HEK293 (cell line): Measurements from ENCODE around the gene PSMD3.

Experiments used
- CTCF ChIA-PET: fragments of 350-600 bp; formaldehyde crosslinking; extraction: SDS; loops from one replicate; lab custom pipeline; 2021; ENCODE audit warnings: antibody characterized with exemption; lab: Yijun Ruan, JAX
- POLR2A ChIA-PET: fragments of 300-600 bp; formaldehyde crosslinking; extraction: SDS; loops from one replicate; lab custom pipeline; 2020; ENCODE audit warnings: antibody characterized with exemption, inconsistent platforms; lab: Yijun Ruan, JAX
- H3K27ac ChIP-seq: fragments of 200-500 bp; sonication (Bioruptor generic); 2 replicates; pipeline ENCODE4 v1.5.1; 2014; ENCODE audit warnings: low read depth, low read length, control low read depth, inconsistent platforms; ENCODE audit errors: extremely low read depth
- H3K36me3 ChIP-seq, 2 experiments: fragments of 200-500 bp in 1 of 2; sonication (Bioruptor generic) in 1 of 2; 1 replicate in 1 of 2; 2 replicates in 1 of 2; pipeline ENCODE4 v1.5.1; 2014 to 2017; ENCODE audit warnings: inconsistent platforms in 2 of 2, low read length in 2 of 2; ENCODE audit not compliant: control insufficient read depth in 2 of 2, insufficient read depth in 1 of 2
- H3K4me1 ChIP-seq: fragments of 200-500 bp; sonication (Bioruptor generic); 2 replicates; pipeline ENCODE4 v1.5.1; 2014; ENCODE audit warnings: mild to moderate bottlenecking, low read length, inconsistent platforms; ENCODE audit not compliant: control insufficient read depth, insufficient read depth
- H3K4me3 ChIP-seq: 2 replicates; pipeline ENCODE4 v1.5.1; 2011; ENCODE audit warnings: low read depth, mild to moderate bottlenecking, control low read depth, low read length, moderate library complexity
- H3K9me3 ChIP-seq: fragments of 200-500 bp; sonication (Bioruptor generic); 2 replicates; pipeline ENCODE4 v1.5.1; 2014; ENCODE audit warnings: low read depth, low read length, inconsistent platforms; ENCODE audit not compliant: control insufficient read depth, insufficient read depth
- EGR2 ChIP-seq: fragments of 450-650 bp; formaldehyde crosslinking; IDR thresholded peaks from 2 replicates; pipeline ENCODE4 v1.5.1; 2016; ENCODE audit warnings: low read depth, missing biosample characterization, missing genetic modification characterization
- MYNN ChIP-seq: fragments of 450-650 bp; formaldehyde crosslinking; IDR thresholded peaks from 2 replicates; pipeline ENCODE4 v1.5.1; 2016; ENCODE audit warnings: missing biosample characterization, missing genetic modification characterization, borderline replicate concordance
- SP2 ChIP-seq: fragments of 450-650 bp; formaldehyde crosslinking; IDR thresholded peaks from 2 replicates; pipeline ENCODE4 v1.5.1; 2016; ENCODE audit warnings: missing biosample characterization, missing genetic modification characterization
- YY2 ChIP-seq: fragments of 450-650 bp; formaldehyde crosslinking; IDR thresholded peaks from 2 replicates; pipeline ENCODE4 v1.5.1; 2016; ENCODE audit warnings: missing biosample characterization, missing genetic modification characterization
- ZFHX2 ChIP-seq: fragments of 450-650 bp; formaldehyde crosslinking; conservative IDR thresholded peaks from 2 replicates; pipeline ENCODE4 v1.5.1; 2016; ENCODE audit warnings: missing biosample characterization, missing genetic modification characterization
- ZFP3 ChIP-seq: fragments of 450-650 bp; formaldehyde crosslinking; IDR thresholded peaks from 2 replicates; pipeline ENCODE4 v1.5.1; 2016; ENCODE audit warnings: low read depth, missing biosample characterization, missing genetic modification characterization
- ZFP37 ChIP-seq: fragments of 450-650 bp; formaldehyde crosslinking; IDR thresholded peaks from 2 replicates; pipeline ENCODE4 v1.5.1; 2016; ENCODE audit warnings: missing biosample characterization, missing genetic modification characterization
- ZNF155 ChIP-seq: fragments of 450-650 bp; formaldehyde crosslinking; IDR thresholded peaks from 2 replicates; pipeline ENCODE4 v1.5.1; 2016; ENCODE audit warnings: missing biosample characterization, missing genetic modification characterization
- ZNF223 ChIP-seq: fragments of 450-650 bp; formaldehyde crosslinking; IDR thresholded peaks from 2 replicates; pipeline ENCODE4 v1.5.1; 2016; ENCODE audit warnings: missing biosample characterization, missing genetic modification characterization
- ZNF362 ChIP-seq: fragments of 450-650 bp; formaldehyde crosslinking; IDR thresholded peaks from 2 replicates; pipeline ENCODE4 v1.5.1; 2016; ENCODE audit warnings: missing biosample characterization, missing genetic modification characterization
- ZNF544 ChIP-seq: fragments of 450-650 bp; formaldehyde crosslinking; IDR thresholded peaks from 2 replicates; pipeline ENCODE4 v1.5.0; 2017; ENCODE audit warnings: missing biosample characterization, missing genetic modification characterization
- ZNF624 ChIP-seq: fragments of 450-650 bp; formaldehyde crosslinking; IDR thresholded peaks from 2 replicates; pipeline ENCODE4 v1.5.1; 2017; ENCODE audit warnings: missing biosample characterization, missing genetic modification characterization
- ZNF639 ChIP-seq: fragments of 450-650 bp; formaldehyde crosslinking; IDR thresholded peaks from 2 replicates; pipeline ENCODE4 v1.5.1; 2016; ENCODE audit warnings: missing biosample characterization, missing genetic modification characterization
- ZNF837 ChIP-seq: fragments of 450-650 bp; formaldehyde crosslinking; IDR thresholded peaks from 2 replicates; pipeline ENCODE4 v1.5.1; 2016; ENCODE audit warnings: missing biosample characterization, missing genetic modification characterization
- ZSCAN30 ChIP-seq: fragments of 450-650 bp; IDR thresholded peaks from 2 replicates; pipeline ENCODE4 v1.5.1; 2018; ENCODE audit warnings: missing biosample characterization, mild to moderate bottlenecking, missing genetic modification characterization, moderate library complexity
- ZSCAN4 ChIP-seq: fragments of 450-650 bp; formaldehyde crosslinking; IDR thresholded peaks from 2 replicates; pipeline ENCODE4 v1.5.1; 2017; ENCODE audit warnings: missing biosample characterization, missing genetic modification characterization
- TF ChIP-seq, protein P1 (sequence below): fragments of 450-650 bp; formaldehyde crosslinking; IDR thresholded peaks from 2 replicates; pipeline ENCODE4 v1.5.1; 2016; ENCODE audit warnings: missing biosample characterization, missing genetic modification characterization
- TF ChIP-seq, protein P2 (sequence below): fragments of 450-650 bp; formaldehyde crosslinking; IDR thresholded peaks from 2 replicates; pipeline ENCODE4; 2016; ENCODE audit warnings: missing biosample characterization, missing genetic modification characterization
- TF ChIP-seq, protein P3 (sequence below): fragments of 450-650 bp; formaldehyde crosslinking; IDR thresholded peaks from 2 replicates; pipeline ENCODE4 v1.5.1; 2016; ENCODE audit warnings: missing biosample characterization, missing genetic modification characterization, low read depth

PSMD3 gene

DNA sequence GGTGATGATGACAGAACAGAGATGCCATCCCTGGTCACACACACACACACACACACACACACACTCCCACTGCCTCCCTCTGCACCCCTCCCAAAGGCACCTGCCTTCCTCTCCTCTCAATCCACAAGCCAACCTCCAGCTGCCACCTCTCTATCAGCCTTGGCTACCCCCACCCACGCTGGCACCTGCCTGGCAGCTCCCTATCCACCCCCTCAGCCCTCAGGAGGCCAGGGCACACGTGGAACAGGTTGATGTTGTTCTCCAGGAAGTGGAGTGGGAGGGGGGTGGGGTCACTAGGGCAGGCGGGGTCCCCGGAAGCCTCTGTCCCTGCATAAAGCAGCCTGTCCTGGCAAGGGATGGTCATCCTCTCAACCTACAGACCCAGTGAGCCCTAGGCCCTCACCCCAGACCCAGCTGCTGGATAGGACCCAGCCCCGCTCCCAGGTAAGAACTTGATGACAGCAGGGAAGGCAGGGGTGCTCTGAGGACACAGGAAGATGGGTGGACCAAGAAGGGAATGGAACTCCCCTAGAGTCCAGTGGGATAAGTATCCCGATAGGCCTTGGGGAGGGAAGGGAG lies 17.9 kb upstream of the PSMD3 start, which contains the start of gene GSDMA (continued):
- TF ChIP-seq, protein P1, sequence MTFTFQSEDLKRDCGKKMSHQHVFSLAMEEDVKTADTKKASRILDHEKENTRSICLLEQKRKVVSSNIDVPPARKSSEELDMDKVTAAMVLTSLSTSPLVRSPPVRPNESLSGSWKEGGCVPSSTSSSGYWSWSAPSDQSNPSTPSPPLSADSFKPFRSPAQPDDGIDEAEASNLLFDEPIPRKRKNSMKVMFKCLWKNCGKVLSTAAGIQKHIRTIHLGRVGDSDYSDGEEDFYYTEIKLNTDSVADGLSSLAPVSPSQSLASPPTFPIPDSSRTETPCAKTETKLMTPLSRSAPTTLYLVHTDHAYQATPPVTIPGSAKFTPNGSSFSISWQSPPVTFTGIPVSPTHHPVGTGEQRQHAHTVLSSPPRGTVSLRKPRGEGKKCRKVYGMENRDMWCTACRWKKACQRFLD (tag by site-specific recombination): no peak
- TF ChIP-seq ZNF544 (no peak), ZNF837 (tag by site-specific recombination) (no peak), SP2 (no peak), ZNF223 (tag by site-specific recombination) (no peak), EGR2 (tag by site-specific recombination) (peak; percentile 96), ZFHX2 (peak; percentile 89)
- TF ChIP-seq, protein P2, sequence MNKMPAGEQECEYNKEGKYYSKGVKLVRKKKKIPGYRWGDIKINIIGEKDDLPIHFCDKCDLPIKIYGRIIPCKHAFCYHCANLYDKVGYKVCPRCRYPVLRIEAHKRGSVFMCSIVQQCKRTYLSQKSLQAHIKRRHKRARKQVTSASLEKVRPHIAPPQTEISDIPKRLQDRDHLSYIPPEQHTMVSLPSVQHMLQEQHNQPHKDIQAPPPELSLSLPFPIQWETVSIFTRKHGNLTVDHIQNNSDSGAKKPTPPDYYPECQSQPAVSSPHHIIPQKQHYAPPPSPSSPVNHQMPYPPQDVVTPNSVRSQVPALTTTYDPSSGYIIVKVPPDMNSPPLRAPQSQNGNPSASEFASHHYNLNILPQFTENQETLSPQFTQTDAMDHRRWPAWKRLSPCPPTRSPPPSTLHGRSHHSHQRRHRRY (tag by site-specific recombination): no peak

- H3K36me3 ChIP-seq: no peaks in the 10 kb centered on the region
- CTCF ChIA-PET: interaction anchor here (1.0 kb wide), 1 partner anchor 51 kb away, joined by 3 read pairs; the partner anchor contains the start of gene CSF3
- peaks cover 2% of the 10 kb centered on the region for H3K4me1 ChIP-seq
- POLR2A ChIA-PET: no interaction called here
- no peaks in the 10 kb centered on the region for H3K9me3 ChIP-seq
- TF ChIP-seq SP2 (no peak), ZNF837 (tag by site-specific recombination) (no peak), ZSCAN30 (no peak), ZFP3 (tag by site-specific recombination) (no peak), ZNF639 (no peak), ZNF155 (no peak), MYNN (no peak), ZNF362 (no peak), ZSCAN4 (tag by site-specific recombination) (no peak), ZFP37 (tag by site-specific recombination) (no peak), ZNF624 (tag by site-specific recombination) (no peak), YY2 (tag by site-specific recombination) (no peak)
- TF ChIP-seq, protein P3, sequence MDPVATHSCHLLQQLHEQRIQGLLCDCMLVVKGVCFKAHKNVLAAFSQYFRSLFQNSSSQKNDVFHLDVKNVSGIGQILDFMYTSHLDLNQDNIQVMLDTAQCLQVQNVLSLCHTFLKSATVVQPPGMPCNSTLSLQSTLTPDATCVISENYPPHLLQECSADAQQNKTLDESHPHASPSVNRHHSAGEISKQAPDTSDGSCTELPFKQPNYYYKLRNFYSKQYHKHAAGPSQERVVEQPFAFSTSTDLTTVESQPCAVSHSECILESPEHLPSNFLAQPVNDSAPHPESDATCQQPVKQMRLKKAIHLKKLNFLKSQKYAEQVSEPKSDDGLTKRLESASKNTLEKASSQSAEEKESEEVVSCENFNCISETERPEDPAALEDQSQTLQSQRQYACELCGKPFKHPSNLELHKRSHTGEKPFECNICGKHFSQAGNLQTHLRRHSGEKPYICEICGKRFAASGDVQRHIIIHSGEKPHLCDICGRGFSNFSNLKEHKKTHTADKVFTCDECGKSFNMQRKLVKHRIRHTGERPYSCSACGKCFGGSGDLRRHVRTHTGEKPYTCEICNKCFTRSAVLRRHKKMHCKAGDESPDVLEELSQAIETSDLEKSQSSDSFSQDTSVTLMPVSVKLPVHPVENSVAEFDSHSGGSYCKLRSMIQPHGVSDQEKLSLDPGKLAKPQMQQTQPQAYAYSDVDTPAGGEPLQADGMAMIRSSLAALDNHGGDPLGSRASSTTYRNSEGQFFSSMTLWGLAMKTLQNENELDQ (tag by site-specific recombination): no peak
- H3K4me3 ChIP-seq: no peak overlapping the region
- H3K27ac ChIP-seq: no peak overlapping the region
These were observed 16.8 kb upstream of the PSMD3 start for GRCh38 chr17:39963829-39964228.
